Measurements from ENCODE around the gene YPEL3. TPM values are rescaled to one million over a fixed set of nuclear protein-coding genes. Genes with fewer than 3 reads are reported as not detected.

Gene YPEL3
- total RNA-seq (2022; extraction: Qiagen RNA extraction; ENCODE audit: low read depth) = 6.6 to 11.8 TPM (median 9.7 TPM) in 5 replicates

GRCh38 chr16:30096105-30096861 lies at the start of gene YPEL3:
TSS of gene YPEL3 (minus strand) at chr16:30096213. CDS start at chr16:30095482, 731 bp downstream.

GRCh38 chr16:30113031-30113710 lies 17.2 kb upstream of the YPEL3 start, which contains the start of gene GDPD3:
TSS of gene GDPD3 (minus strand) at chr16:30113537. CDS start at chr16:30113478, 59 bp downstream.

GRCh38 chr16:30091474-30092372 lies 4.3 kb downstream of the YPEL3 start, which contains the start of gene TBX6:
TSS of gene TBX6 (minus strand) at chr16:30091924. CDS start at chr16:30091193, 731 bp downstream.

GRCh38 chr16:30075503-30076275 lies 20.3 kb downstream of the YPEL3 start, which contains the start of gene PPP4C:
TSS of gene PPP4C (plus strand) at chr16:30075994. CDS start at chr16:30076378, 384 bp downstream.

GRCh38 chr16:30065102-30065942 lies 30.7 kb downstream of the YPEL3 start, which contains the start of gene ALDOA:
TSS of gene ALDOA (plus strand) at chr16:30065760. CDS start at chr16:30066898, 1,138 bp downstream.

Other genes with a start within 250 kb of the YPEL3 start
- gene CDIPT, start 233.0 kb downstream of the YPEL3 start, total RNA-seq (2022; extraction: Qiagen RNA extraction; ENCODE audit: low read depth) = 61.8 to 108 TPM (median 95.9 TPM) in 5 replicates
- 17.9 to 25.3 TPM (median 20.4 TPM) in 5 replicates for gene SEZ6L2, start 196.7 kb downstream of the YPEL3 start, total RNA-seq (2022; extraction: Qiagen RNA extraction; ENCODE audit: low read depth)
- 18.0 to 30.1 TPM (median 26.7 TPM) in 5 replicates for gene ASPHD1, start 195.7 kb downstream of the YPEL3 start, total RNA-seq (2022; extraction: Qiagen RNA extraction; ENCODE audit: low read depth)
- gene KCTD13, start 170.0 kb downstream of the YPEL3 start, total RNA-seq (2022; extraction: Qiagen RNA extraction; ENCODE audit: low read depth) = 14.4 to 23.0 TPM (median 19.8 TPM) in 5 replicates
- gene TMEM219, start 134.1 kb downstream of the YPEL3 start, total RNA-seq (2022; extraction: Qiagen RNA extraction; ENCODE audit: low read depth) = 80.4 to 105 TPM (median 102 TPM) in 5 replicates
- 26.3 to 36.4 TPM (median 33.8 TPM) in 5 replicates for gene TAOK2, start 122.3 kb downstream of the YPEL3 start, total RNA-seq (2022; extraction: Qiagen RNA extraction; ENCODE audit: low read depth)
- 13.7 to 15.6 TPM (median 14.3 TPM) in 5 replicates for gene HIRIP3, start 100.6 kb downstream of the YPEL3 start, total RNA-seq (2022; extraction: Qiagen RNA extraction; ENCODE audit: low read depth)
- 109 to 115 TPM (median 109 TPM) in 5 replicates for gene INO80E, start 100.0 kb downstream of the YPEL3 start, total RNA-seq (2022; extraction: Qiagen RNA extraction; ENCODE audit: low read depth)
- 1.7 to 3.3 TPM (median 2.3 TPM) in 5 replicates for gene DOC2A, start 85.2 kb downstream of the YPEL3 start, total RNA-seq (2022; extraction: Qiagen RNA extraction; ENCODE audit: low read depth)
- gene C16orf92, start 73.0 kb downstream of the YPEL3 start, total RNA-seq (2022; extraction: Qiagen RNA extraction; ENCODE audit: low read depth) = not detected in 5 replicates
- 0.21 to 0.48 TPM (median 0.47 TPM) in 4 of 5 replicates, not detected in the other for gene TLCD3B, start 64.9 kb downstream of the YPEL3 start, total RNA-seq (2022; extraction: Qiagen RNA extraction; ENCODE audit: low read depth)
- 1,507 to 2,015 TPM (median 1,869 TPM) in 5 replicates for gene ALDOA, start 30.5 kb downstream of the YPEL3 start, total RNA-seq (2022; extraction: Qiagen RNA extraction; ENCODE audit: low read depth)
- gene PPP4C, start 20.2 kb downstream of the YPEL3 start, total RNA-seq (2022; extraction: Qiagen RNA extraction; ENCODE audit: low read depth) = 120 to 149 TPM (median 142 TPM) in 5 replicates
- gene TBX6, start 4.3 kb downstream of the YPEL3 start, total RNA-seq (2022; extraction: Qiagen RNA extraction; ENCODE audit: low read depth) = 0.14 to 0.50 TPM (median 0.38 TPM) in 5 replicates
- gene GDPD3, start 17.3 kb upstream of the YPEL3 start, total RNA-seq (2022; extraction: Qiagen RNA extraction; ENCODE audit: low read depth) = 1.4 to 2.3 TPM (median 1.7 TPM) in 5 replicates
- gene MAPK3, start 27.0 kb upstream of the YPEL3 start, total RNA-seq (2022; extraction: Qiagen RNA extraction; ENCODE audit: low read depth) = 33.9 to 38.8 TPM (median 36.4 TPM) in 5 replicates
- gene CORO1A, start 87.4 kb upstream of the YPEL3 start, total RNA-seq (2022; extraction: Qiagen RNA extraction; ENCODE audit: low read depth) = 2.3 to 3.5 TPM (median 3.3 TPM) in 5 replicates
- gene BOLA2B, start 97.5 kb upstream of the YPEL3 start, total RNA-seq (2022; extraction: Qiagen RNA extraction; ENCODE audit: low read depth) = 130 to 288 TPM (median 218 TPM) in 5 replicates
- gene SLX1A, start 97.7 kb upstream of the YPEL3 start, total RNA-seq (2022; extraction: Qiagen RNA extraction; ENCODE audit: low read depth) = 15.6 to 34.4 TPM (median 20.7 TPM) in 5 replicates
- 5.1 to 10.6 TPM (median 7.9 TPM) in 5 replicates for gene SULT1A3, start 103.0 kb upstream of the YPEL3 start, total RNA-seq (2022; extraction: Qiagen RNA extraction; ENCODE audit: low read depth)
- gene NPIPB13, start 152.3 kb upstream of the YPEL3 start, total RNA-seq (2022; extraction: Qiagen RNA extraction; ENCODE audit: low read depth) = 0.81 to 4.3 TPM (median 2.6 TPM) in 5 replicates

Data from A549 treated with RU486 at 1 μM for 4 hours (cell line).